Medulla oblongata (tissue), 1 donor: ENCODE data around the gene PRKAG2.

Source experiments
- DNase-seq: peaks from one replicate; pipeline ENCODE4 v3.0.0-alpha.2; 2015; ENCODE audit errors: extremely low spot score

The PRKAG2 gene

GRCh38 chr7:151727579-151728285, 149.2 kb downstream of the PRKAG2 start:
- DNase-seq: no peak

- DNase-seq: no peak
Measured at GRCh38 chr7:151726652-151727578, 150.0 kb downstream of the PRKAG2 start.

GRCh38 chr7:151725844-151726651, 150.9 kb downstream of the PRKAG2 start:
- no peak for DNase-seq

- DNase-seq: no peak
Measured at GRCh38 chr7:151724920-151725584, 151.9 kb downstream of the PRKAG2 start.

- DNase-seq: no peak
Measured at GRCh38 chr7:151724250-151724915, 152.5 kb downstream of the PRKAG2 start.

GRCh38 chr7:151723321-151723720, 153.6 kb downstream of the PRKAG2 start:
- DNase-seq: no peak

GRCh38 chr7:151722533-151722932, 154.4 kb downstream of the PRKAG2 start:
- DNase-seq: no peak

- no peak for DNase-seq
Measured at GRCh38 chr7:151721694-151722093, 155.2 kb downstream of the PRKAG2 start.

GRCh38 chr7:151721236-151721635, 155.7 kb downstream of the PRKAG2 start:
- no peak for DNase-seq

- DNase-seq: no peak
Measured at GRCh38 chr7:151720280-151720679, 156.6 kb downstream of the PRKAG2 start.

GRCh38 chr7:151719897-151720242, 157.0 kb downstream of the PRKAG2 start:
- DNase-seq: no peak

GRCh38 chr7:151719031-151719896, 157.7 kb downstream of the PRKAG2 start:
- DNase-seq: no peak

GRCh38 chr7:151717918-151718317, 159.0 kb downstream of the PRKAG2 start:
- DNase-seq: no peak

GRCh38 chr7:151717415-151717814, 159.5 kb downstream of the PRKAG2 start:
- peak; percentile 53 for DNase-seq

GRCh38 chr7:151716323-151716722, 160.6 kb downstream of the PRKAG2 start:
- no peak for DNase-seq

GRCh38 chr7:151715666-151716315, 161.1 kb downstream of the PRKAG2 start:
- DNase-seq: no peak

- DNase-seq: no peak
Measured at GRCh38 chr7:151714201-151714600, 162.7 kb downstream of the PRKAG2 start.

- DNase-seq: no peak
Measured at GRCh38 chr7:151712810-151713125, 164.1 kb downstream of the PRKAG2 start.

- DNase-seq: no peak
Measured at GRCh38 chr7:151711906-151712809, 164.8 kb downstream of the PRKAG2 start.
